H1 (cell line): ENCODE measurements around the gene COL27A1. TPM values are rescaled to one million over a fixed set of nuclear protein-coding genes. Genes with fewer than 3 reads are reported as not detected.

Experiments
- CTCF ChIA-PET: fragments of 300-600 bp; sonication (Branson Sonifier 250); formaldehyde crosslinking; loops from one replicate; lab custom pipeline; 2021; ENCODE audit not compliant: partially characterized antibody; lab: Charles Lee
- POLR2A ChIA-PET: fragments of 300-600 bp; sonication (Branson Sonifier 250); formaldehyde crosslinking; loops from one replicate; lab custom pipeline; 2021; ENCODE audit warnings: inconsistent platforms; ENCODE audit not compliant: partially characterized antibody; lab: Charles Lee
- DNase-seq, 2 experiments: peaks; one replicate each; pipeline versions ENCODE4 v3.0.0 to v3.0.0-alpha.2; 2010 to 2022; ENCODE audit warnings: low spot score in 2 of 2, low read depth in 1 of 2, mixed read lengths in 1 of 2
- FAIRE-seq: peaks from 2 replicates; lab custom pipeline; 2011; peaks lifted over from hg19 to GRCh38; lab: Jason Lieb, UNC
- H2AFZ ChIP-seq: 2 replicates; pipeline ENCODE4 v1.8.1; 2012; ENCODE audit warnings: low read length, inconsistent platforms
- H2AK5ac ChIP-seq: 2 replicates; pipeline ENCODE4 v1.6.1; 2013; ENCODE audit warnings: low read depth, low read length
- H2BK120ac ChIP-seq: replicated peaks from 2 replicates; pipeline ENCODE3; 2013; ENCODE audit warnings: low read depth, low read length, inconsistent platforms
- H2BK12ac ChIP-seq: 2 replicates; pipeline ENCODE4 v1.6.1; 2013; ENCODE audit warnings: low read depth, low read length
- H2BK15ac ChIP-seq: 2 replicates; pipeline ENCODE4 v1.6.1; 2013; ENCODE audit warnings: low read length
- H2BK20ac ChIP-seq: 2 replicates; pipeline ENCODE4 v1.6.1; 2013; ENCODE audit warnings: low read length
- H2BK5ac ChIP-seq: 2 replicates; pipeline ENCODE4 v1.6.1; 2013; ENCODE audit warnings: low read depth, low read length
- H3K14ac ChIP-seq: 2 replicates; pipeline ENCODE4 v1.6.1; 2013; ENCODE audit warnings: inconsistent platforms; ENCODE audit not compliant: insufficient read length
- H3K18ac ChIP-seq: 2 replicates; pipeline ENCODE4 v1.6.1; 2013; ENCODE audit warnings: low read length; ENCODE audit errors: extremely low read depth
- H3K23ac ChIP-seq: 2 replicates; pipeline ENCODE4 v1.6.1; 2013; ENCODE audit warnings: inconsistent platforms; ENCODE audit not compliant: insufficient read length
- H3K23me2 ChIP-seq: 2 replicates; pipeline ENCODE4 v1.6.1; 2013; ENCODE audit warnings: low read depth, low read length
- H3K27ac ChIP-seq: 2 replicates; pipeline ENCODE4 v1.6.1; 2011; ENCODE audit warnings: low read depth, low read length, inconsistent platforms
- H3K27me3 ChIP-seq, 4 experiments: replicated peaks in 1 of 4; 1 replicate in 1 of 4; 2 replicates in 3 of 4; pipeline versions ENCODE4 v1.6.1 to v1.8.1; 2011 to 2013; ENCODE audit warnings: low read length in 3 of 4, mild to moderate bottlenecking in 3 of 4, inconsistent platforms in 2 of 4, mixed read lengths in 2 of 4, moderate library complexity in 1 of 4; ENCODE audit not compliant: control insufficient read depth in 3 of 4, insufficient read depth in 3 of 4; ENCODE audit errors: extremely low read depth in 1 of 4
- H3K36me3 ChIP-seq, 4 experiments: 2 replicates each; pipeline versions ENCODE4 v1.6.1 to v1.8.1; 2011 to 2013; ENCODE audit warnings: mild to moderate bottlenecking in 4 of 4, low read length in 3 of 4, moderate library complexity in 2 of 4, control low read depth in 1 of 4, inconsistent platforms in 1 of 4; ENCODE audit not compliant: insufficient read depth in 4 of 4, control insufficient read depth in 2 of 4
- H3K4ac ChIP-seq: replicated peaks from 2 replicates; pipeline ENCODE3; 2013; ENCODE audit warnings: low read length, low read depth, mixed read lengths, inconsistent platforms; ENCODE audit not compliant: insufficient read length
- H3K4me1 ChIP-seq, 4 experiments: replicated peaks in 1 of 4; 1 replicate in 1 of 4; 2 replicates in 3 of 4; pipeline versions ENCODE4 v1.6.1 to v1.8.1; 2011 to 2013; ENCODE audit warnings: low read length in 3 of 4, inconsistent platforms in 2 of 4, mixed read lengths in 1 of 4; ENCODE audit not compliant: insufficient read depth in 4 of 4, control insufficient read depth in 3 of 4
- H3K4me2 ChIP-seq, 2 experiments: 2 replicates each; pipeline versions ENCODE4 v1.6.1 to v1.8.1; 2011 to 2013; ENCODE audit warnings: low read depth in 2 of 2, low read length in 2 of 2, control low read depth in 1 of 2, inconsistent platforms in 1 of 2, mild to moderate bottlenecking in 1 of 2; ENCODE audit not compliant: insufficient read depth in 1 of 2
- H3K4me3 ChIP-seq, 4 experiments: fragments of 200-600, 300-600 bp in 1 of 4; sonication (generic), shearing (Covaris generic), sonication (Bioruptor Twin) in 1 of 4; 2 replicates each; pipeline versions ENCODE4 v1.5.1 to v1.8.1; 2011 to 2016; ENCODE audit warnings: low read length in 4 of 4, low read depth in 3 of 4, control low read depth in 2 of 4, inconsistent platforms in 2 of 4, mild to moderate bottlenecking in 2 of 4, mixed read lengths in 1 of 4, moderate library complexity in 1 of 4; ENCODE audit not compliant: insufficient read depth in 2 of 4; ENCODE audit errors: extremely low read depth in 1 of 4
- H3K56ac ChIP-seq: replicated peaks from 2 replicates; pipeline ENCODE3; 2013; ENCODE audit warnings: low read depth, mild to moderate bottlenecking, mixed read lengths, low read length, inconsistent platforms; ENCODE audit not compliant: insufficient read length
- H3K79me1 ChIP-seq: 2 replicates; pipeline ENCODE4 v1.6.1; 2013; ENCODE audit warnings: low read depth, low read length, control low read depth
- H3K79me2 ChIP-seq, 2 experiments: 2 replicates each; pipeline versions ENCODE4 v1.6.1 to v1.8.1; 2012 to 2013; ENCODE audit warnings: low read length in 2 of 2, mild to moderate bottlenecking in 2 of 2, inconsistent platforms in 1 of 2; ENCODE audit not compliant: insufficient read depth in 2 of 2, control insufficient read depth in 1 of 2
- H3K9ac ChIP-seq, 4 experiments: replicated peaks in 1 of 4; 1 replicate in 1 of 4; 2 replicates in 3 of 4; pipeline versions ENCODE4 v1.6.1 to v1.8.1; 2011 to 2013; ENCODE audit warnings: low read depth in 3 of 4, low read length in 3 of 4, control low read depth in 2 of 4, mild to moderate bottlenecking in 2 of 4, moderate library complexity in 2 of 4, inconsistent platforms in 1 of 4; ENCODE audit errors: extremely low read depth in 1 of 4
- H3K9me3 ChIP-seq, 2 experiments: 2 replicates each; pipeline versions ENCODE4 v1.6.1 to v1.8.1; 2012 to 2013; ENCODE audit warnings: mild to moderate bottlenecking in 2 of 2, moderate library complexity in 2 of 2, control low read depth in 1 of 2, inconsistent platforms in 1 of 2, low read depth in 1 of 2, low read length in 1 of 2, mixed read lengths in 1 of 2; ENCODE audit not compliant: insufficient read depth in 2 of 2
- H4K20me1 ChIP-seq, 2 experiments: replicated peaks in 1 of 2; 2 replicates each; pipeline versions ENCODE3 to v1.8.1; 2011 to 2013; ENCODE audit warnings: inconsistent platforms in 2 of 2, low read length in 2 of 2, mild to moderate bottlenecking in 1 of 2; ENCODE audit not compliant: insufficient read depth in 2 of 2, control insufficient read depth in 1 of 2
- H4K5ac ChIP-seq: 2 replicates; pipeline ENCODE4 v1.6.1; 2013; ENCODE audit warnings: low read length, low read depth, mixed read lengths, inconsistent platforms; ENCODE audit not compliant: insufficient read length
- H4K8ac ChIP-seq: 2 replicates; pipeline ENCODE4 v1.8.0; 2013; ENCODE audit warnings: mild to moderate bottlenecking, moderate library complexity, low read length, inconsistent platforms; ENCODE audit not compliant: insufficient read depth; ENCODE audit errors: extremely low read depth
- H4K91ac ChIP-seq: replicated peaks from 2 replicates; pipeline ENCODE3; 2013; ENCODE audit warnings: low read length, mixed read lengths, inconsistent platforms; ENCODE audit not compliant: insufficient read length
- ASH2L ChIP-seq: fragments of 200-600, 300-600 bp; sonication (generic); IDR thresholded peaks from one replicate; pipeline ENCODE4 v1.7.1; 2017; ENCODE audit warnings: low read length
- ATF3 ChIP-seq: IDR thresholded peaks from 2 replicates; pipeline ENCODE4 v1.6.1; 2011; ENCODE audit warnings: low read depth, mild to moderate bottlenecking, low read length; ENCODE audit not compliant: insufficient read depth
- CHD2 ChIP-seq: IDR thresholded peaks from 2 replicates; pipeline ENCODE4 v1.6.1; 2012; ENCODE audit warnings: low read length, improper control_type of control experiment
- KDM4A ChIP-seq: IDR thresholded peaks from one replicate; pipeline ENCODE4 v1.7.1; 2012; ENCODE audit warnings: low read depth, mild to moderate bottlenecking, moderate library complexity, low read length, inconsistent platforms; ENCODE audit not compliant: severe bottlenecking
- KDM5A ChIP-seq: fragments of 200-600 bp; IDR thresholded peaks from 2 replicates; pipeline ENCODE4 v1.7.1; 2012; ENCODE audit warnings: mild to moderate bottlenecking, low read length, inconsistent platforms, mixed read lengths
- NRF1 ChIP-seq: IDR thresholded peaks from 2 replicates; pipeline ENCODE4 v1.6.1; 2011; ENCODE audit warnings: mild to moderate bottlenecking, low read depth, low read length, improper control_type of control experiment
- RFX5 ChIP-seq: IDR thresholded peaks from 2 replicates; pipeline ENCODE4 v1.6.1; 2011; ENCODE audit warnings: low read depth, low read length, improper control_type of control experiment, borderline replicate concordance
- RNF2 ChIP-seq: fragments of 200-900, 300-1000 bp; sonication (generic); IDR thresholded peaks from 2 replicates; pipeline ENCODE4 v1.7.1; 2016; ENCODE audit warnings: borderline replicate concordance, low read depth, mild to moderate bottlenecking, antibody characterized with exemption, low read length; ENCODE audit not compliant: poor library complexity, severe bottlenecking; ENCODE audit errors: missing control alignments
- RXRA ChIP-seq: IDR thresholded peaks from 2 replicates; pipeline ENCODE4 v1.6.1; 2011; ENCODE audit warnings: low read depth, mild to moderate bottlenecking, low read length, moderate library complexity; ENCODE audit not compliant: insufficient read depth
- SIN3A ChIP-seq, 2 experiments: IDR thresholded peaks in 1 of 2; conservative IDR thresholded peaks in 1 of 2; 2 replicates each; pipeline ENCODE4 v1.6.1; 2011 to 2012; ENCODE audit warnings: low read length in 2 of 2, improper control_type of control experiment in 1 of 2, low read depth in 1 of 2, mild to moderate bottlenecking in 1 of 2
- SP4 ChIP-seq: IDR thresholded peaks from 2 replicates; pipeline ENCODE4 v1.6.1; 2012; ENCODE audit warnings: low read length, inconsistent platforms
- USF2 ChIP-seq: IDR thresholded peaks from 2 replicates; pipeline ENCODE4 v1.6.1; 2011; ENCODE audit warnings: low read length, improper control_type of control experiment
- WGBS, 2 experiments: shearing (Covaris generic) in 1 of 2; methylation state at CpG; one replicate each; pipeline versions ENCODE4 v1.1.6 to v1.1.7; 2013 to 2015; ENCODE audit warnings: low lambda C conversion rate in 2 of 2, mixed read lengths in 2 of 2, inconsistent platforms in 1 of 2, low coverage in 1 of 2, missing lambda C conversion rate in 1 of 2; ENCODE audit not compliant: insufficient replicate concordance in 2 of 2, insufficient coverage in 1 of 2, insufficient read length in 1 of 2; ENCODE audit errors: extremely low coverage in 1 of 2, missing lambda C conversion rate in 1 of 2; 5-methylcytosine and 5-hydroxymethylcytosine counted together
- polyA plus RNA-seq, 7 experiments: library from polyadenylated mRNA; depleted of rRNA in 3 of 7; stranded (reverse) in 5 of 7; unstranded in 2 of 7; fragments of >200 nt in 5 of 7; fragments of 200-250 nt in 2 of 7; gene quantifications; 1 replicate in 5 of 7; 2 replicates in 1 of 7; 4 replicates in 1 of 7; pipeline versions ENCODE4 v1.2.1 to v1.2.3, GENCODE V29; 2011 to 2013; ENCODE audit warnings: missing spikeins in 2 of 7, mixed read lengths in 2 of 7
- total RNA-seq: library from RNA; stranded (reverse); fragmentation: NEBNext Ultra II Directional; extraction: Animal tissue kit (Norgen Biotek cat#: 25700); gene quantifications from 2 replicates; pipeline ENCODE4 v1.2.1, GENCODE V29; 2021

COL27A1 gene
- total and polyA plus RNA-seq, 2 of the 8 experiments (the other 6 are each of a cell fraction or from before 2014, with no cell fraction given): 15.1 to 22.8 TPM

GRCh38 chr9:114356792-114357191 lies 201.5 kb downstream of the COL27A1 start:
- no peak overlapping the region for H2BK20ac ChIP-seq
- H3K56ac ChIP-seq: no peak overlapping the region
- WGBS, 2 experiments: 82% methylated on average over 6 of the region's 6 CpGs; no CpG with 5 or more reads in 1 of the 2 experiments
- no peak overlapping the region for H2AFZ ChIP-seq
- no peak overlapping the region for H3K27ac ChIP-seq
- no peaks in the 10 kb centered on the region for H3K79me2 ChIP-seq
- H3K14ac ChIP-seq: no peak overlapping the region
- H3K23me2 ChIP-seq: no peaks in the 10 kb centered on the region
- H3K4ac ChIP-seq: no peak overlapping the region
- H4K8ac ChIP-seq: no peak overlapping the region
- H3K18ac ChIP-seq: no peak overlapping the region
- no peak overlapping the region for H2BK5ac ChIP-seq
- no peak overlapping the region for H2BK120ac ChIP-seq
- no peak for DNase-seq
- no peak overlapping the region for H2BK12ac ChIP-seq
- H2AK5ac ChIP-seq: no peak overlapping the region
- no peaks in the 10 kb centered on the region for H3K27me3 ChIP-seq
- H3K9ac ChIP-seq: no peak overlapping the region
- no peak overlapping the region for H3K23ac ChIP-seq
- H4K5ac ChIP-seq: no peak overlapping the region
- FAIRE-seq: no peak
- no peak overlapping the region for H2BK15ac ChIP-seq
- H4K91ac ChIP-seq: no peak overlapping the region
- no peak overlapping the region for H3K4me2 ChIP-seq
- ChIA-PET CTCF (interaction anchor here (0.8 to 1.7 kb wide), 6 partner anchors 9 to 297 kb away, joined by 3 to 5 read pairs (median 4); no protein-coding TSS in a partner anchor), POLR2A (interaction anchor here (1.0 to 2.1 kb wide), 7 partner anchors 11 to 29 kb away, joined by 3 to 8 read pairs (median 4); no protein-coding TSS in a partner anchor)
- H3K4me3 ChIP-seq: no peak overlapping the region
- peaks cover 0 to 5% of the 10 kb centered on the region in 2 experiments for H4K20me1 ChIP-seq
- no peaks in the 10 kb centered on the region for H3K79me1 ChIP-seq
- no peaks in the 10 kb centered on the region for H3K9me3 ChIP-seq
- no peaks in the 10 kb centered on the region for H3K4me1 ChIP-seq
- H3K36me3 ChIP-seq: peaks cover 13 to 63% (median 42%) of the 10 kb centered on the region in 4 experiments
- no peak for TF ChIP-seq NRF1
- no peak for TF ChIP-seq USF2
- no peak for TF ChIP-seq KDM5A
- no peak for TF ChIP-seq ASH2L
- TF ChIP-seq RXRA: no peak
- TF ChIP-seq CHD2: no peak
- no peak for TF ChIP-seq RNF2
- TF ChIP-seq SP4: no peak
- TF ChIP-seq KDM4A: no peak
- no peak for TF ChIP-seq RFX5
- no peak for TF ChIP-seq SIN3A (conservative IDR thresholded peaks at IDR 0.05 in 1 of 2, IDR thresholded peaks at IDR 0.05 in 1 of 2; ENCODE audit: low read depth in 1 of 2, low read length in 2 of 2)
- no peak for TF ChIP-seq ATF3
